HCT116 (cell line): ENCODE measurements around the gene ARHGAP10.

Experiments
- EGR1 ChIP-seq: IDR thresholded peaks from 2 replicates; pipeline ENCODE4 v1.6.1; 2012; ENCODE audit warnings: low read depth
- MAX ChIP-seq: IDR thresholded peaks from 2 replicates; pipeline ENCODE4 v1.6.1; 2012
- POLR2A ChIP-seq: IDR thresholded peaks from 2 replicates; pipeline ENCODE4 v1.7.0; 2011; ENCODE audit warnings: borderline replicate concordance; ENCODE audit not compliant: insufficient read depth, insufficient read length; ENCODE audit errors: extremely low read depth
- POLR2AphosphoS5 ChIP-seq: IDR thresholded peaks from 2 replicates; pipeline ENCODE4 v1.6.1; 2011; ENCODE audit warnings: mild to moderate bottlenecking, low read depth, low read length, moderate library complexity
- TF ChIP-seq, protein P1 (sequence below), 3 experiments: fragments of 200-600 bp in 1 of 3; sonication (generic) in 1 of 3; IDR thresholded peaks in 2 of 3; conservative IDR thresholded peaks in 1 of 3; 2 replicates each; pipeline ENCODE4 v1.5.1; 2012 to 2017; ENCODE audit warnings: low read depth in 2 of 3, low read length in 2 of 3, antibody characterized with exemption in 1 of 3, borderline replicate concordance in 1 of 3, control low read depth in 1 of 3, mild to moderate bottlenecking in 1 of 3, mixed read lengths in 1 of 3, mixed run types in 1 of 3, moderate library complexity in 1 of 3; ENCODE audit not compliant: insufficient read depth in 1 of 3

GRCh38 chr4:147727476-147728028 lies 4.3 kb upstream of the ARHGAP10 start:
- TF ChIP-seq POLR2AphosphoS5 (no peak), MAX (no peak), EGR1 (no peak), POLR2A (no peak)
- TF ChIP-seq, protein P1, sequence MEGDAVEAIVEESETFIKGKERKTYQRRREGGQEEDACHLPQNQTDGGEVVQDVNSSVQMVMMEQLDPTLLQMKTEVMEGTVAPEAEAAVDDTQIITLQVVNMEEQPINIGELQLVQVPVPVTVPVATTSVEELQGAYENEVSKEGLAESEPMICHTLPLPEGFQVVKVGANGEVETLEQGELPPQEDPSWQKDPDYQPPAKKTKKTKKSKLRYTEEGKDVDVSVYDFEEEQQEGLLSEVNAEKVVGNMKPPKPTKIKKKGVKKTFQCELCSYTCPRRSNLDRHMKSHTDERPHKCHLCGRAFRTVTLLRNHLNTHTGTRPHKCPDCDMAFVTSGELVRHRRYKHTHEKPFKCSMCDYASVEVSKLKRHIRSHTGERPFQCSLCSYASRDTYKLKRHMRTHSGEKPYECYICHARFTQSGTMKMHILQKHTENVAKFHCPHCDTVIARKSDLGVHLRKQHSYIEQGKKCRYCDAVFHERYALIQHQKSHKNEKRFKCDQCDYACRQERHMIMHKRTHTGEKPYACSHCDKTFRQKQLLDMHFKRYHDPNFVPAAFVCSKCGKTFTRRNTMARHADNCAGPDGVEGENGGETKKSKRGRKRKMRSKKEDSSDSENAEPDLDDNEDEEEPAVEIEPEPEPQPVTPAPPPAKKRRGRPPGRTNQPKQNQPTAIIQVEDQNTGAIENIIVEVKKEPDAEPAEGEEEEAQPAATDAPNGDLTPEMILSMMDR (IDR thresholded peaks at IDR 0.05 in 2 of 3, conservative IDR thresholded peaks at IDR 0.05 in 1 of 3; ENCODE audit: borderline replicate concordance in 1 of 3, insufficient read depth in 1 of 3, low read depth in 2 of 3, low read length in 2 of 3), result no peak
